ENCODE measurements around the gene CENPM. TPM values are rescaled to one million over a fixed set of nuclear protein-coding genes. Genes with fewer than 3 reads are reported as not detected.

CENPM gene
- total and polyA plus RNA-seq, 10 of the 15 experiments (the other 5 are each of a cell fraction or from before 2014, with no cell fraction given): 36.7 to 212 (median 74.7) TPM

GRCh38 chr22:41951898-41952474, 5.0 kb upstream of the CENPM start, which contains the start of gene SMIM45 (continued):
- TF ChIP-seq SREBF2 (IDR thresholded peaks at IDR 0.05; ENCODE audit: low read length) (no peak), BMI1 (IDR thresholded peaks at IDR 0.05; ENCODE audit: borderline replicate concordance) (peak; percentile 77; the same call in 1 of the 2 replicates), SRF (IDR thresholded peaks at IDR 0.05; ENCODE audit: low read depth in 2 of 2, low read length in 2 of 2) (0 out of 4 replicates have a peak, but pooled peaks of 1 of the 2 experiments have one; percentile 11), TCF12 (IDR thresholded peaks at IDR 0.05; ENCODE audit: low read depth, low read length) (0 out of 2 replicates have a peak, but pooled peaks have one; percentile 28), SP1 (IDR thresholded peaks at IDR 0.05; ENCODE audit: low read depth, low read length) (no peak), USF1 (IDR thresholded peaks at IDR 0.05; ENCODE audit: borderline replicate concordance, extremely low read length, insufficient read depth, low read depth, low read length) (no peak), SMAD1 (IDR thresholded peaks at IDR 0.05; ENCODE audit: low read depth, partially characterized antibody) (no peak), LARP7 (IDR thresholded peaks at IDR 0.05) (no peak), EZH2 (IDR thresholded peaks at IDR 0.05; ENCODE audit: borderline replicate concordance, control insufficient read depth, low read depth, low read length) (no peak), RAD51 (IDR thresholded peaks at IDR 0.05) (peak; percentile 41; the same call in 1 of the 2 replicates), ZSCAN29 (IDR thresholded peaks at IDR 0.05) (no peak), DPF2 (IDR thresholded peaks at IDR 0.05) (no peak), MTA3 (IDR thresholded peaks at IDR 0.05; ENCODE audit: borderline replicate concordance, low read length) (no peak), PML (IDR thresholded peaks at IDR 0.05; ENCODE audit: low read length) (no peak), MEF2B (IDR thresholded peaks at IDR 0.05; ENCODE audit: partially characterized antibody, poor library complexity, severe bottlenecking) (peak; percentile 87), SUZ12 (IDR thresholded peaks at IDR 0.05; ENCODE audit: unreplicated experiment) (no peak), IKZF1 (conservative IDR thresholded peaks at IDR 0.05) (no peak), ZBED1 (IDR thresholded peaks at IDR 0.05; ENCODE audit: borderline replicate concordance) (no peak), RBBP5 (conservative IDR thresholded peaks at IDR 0.05) (no peak), NRF1 (conservative IDR thresholded peaks at IDR 0.05; ENCODE audit: low read depth, low read length) (no peak), NR2F1 (conservative IDR thresholded peaks at IDR 0.05) (no peak), SREBF1 (IDR thresholded peaks at IDR 0.05; ENCODE audit: low read length) (no peak), CBX3 (IDR thresholded peaks at IDR 0.05; ENCODE audit: borderline replicate concordance, low read depth) (no peak), BCL11A (IDR thresholded peaks at IDR 0.05; ENCODE audit: low read depth, low read length) (no peak), MLLT1 (IDR thresholded peaks at IDR 0.05) (no peak), MEF2A (IDR thresholded peaks at IDR 0.05; ENCODE audit: insufficient read depth, low read depth, low read length) (no peak), BACH1 (IDR thresholded peaks at IDR 0.05; ENCODE audit: borderline replicate concordance) (no peak)
- TF ChIP-seq, protein P1, sequence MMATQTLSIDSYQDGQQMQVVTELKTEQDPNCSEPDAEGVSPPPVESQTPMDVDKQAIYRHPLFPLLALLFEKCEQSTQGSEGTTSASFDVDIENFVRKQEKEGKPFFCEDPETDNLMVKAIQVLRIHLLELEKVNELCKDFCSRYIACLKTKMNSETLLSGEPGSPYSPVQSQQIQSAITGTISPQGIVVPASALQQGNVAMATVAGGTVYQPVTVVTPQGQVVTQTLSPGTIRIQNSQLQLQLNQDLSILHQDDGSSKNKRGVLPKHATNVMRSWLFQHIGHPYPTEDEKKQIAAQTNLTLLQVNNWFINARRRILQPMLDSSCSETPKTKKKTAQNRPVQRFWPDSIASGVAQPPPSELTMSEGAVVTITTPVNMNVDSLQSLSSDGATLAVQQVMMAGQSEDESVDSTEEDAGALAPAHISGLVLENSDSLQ (IDR thresholded peaks at IDR 0.05): 0 out of 2 replicates have a peak, but pooled peaks have one; percentile 18
- TF ChIP-seq, protein P2, sequence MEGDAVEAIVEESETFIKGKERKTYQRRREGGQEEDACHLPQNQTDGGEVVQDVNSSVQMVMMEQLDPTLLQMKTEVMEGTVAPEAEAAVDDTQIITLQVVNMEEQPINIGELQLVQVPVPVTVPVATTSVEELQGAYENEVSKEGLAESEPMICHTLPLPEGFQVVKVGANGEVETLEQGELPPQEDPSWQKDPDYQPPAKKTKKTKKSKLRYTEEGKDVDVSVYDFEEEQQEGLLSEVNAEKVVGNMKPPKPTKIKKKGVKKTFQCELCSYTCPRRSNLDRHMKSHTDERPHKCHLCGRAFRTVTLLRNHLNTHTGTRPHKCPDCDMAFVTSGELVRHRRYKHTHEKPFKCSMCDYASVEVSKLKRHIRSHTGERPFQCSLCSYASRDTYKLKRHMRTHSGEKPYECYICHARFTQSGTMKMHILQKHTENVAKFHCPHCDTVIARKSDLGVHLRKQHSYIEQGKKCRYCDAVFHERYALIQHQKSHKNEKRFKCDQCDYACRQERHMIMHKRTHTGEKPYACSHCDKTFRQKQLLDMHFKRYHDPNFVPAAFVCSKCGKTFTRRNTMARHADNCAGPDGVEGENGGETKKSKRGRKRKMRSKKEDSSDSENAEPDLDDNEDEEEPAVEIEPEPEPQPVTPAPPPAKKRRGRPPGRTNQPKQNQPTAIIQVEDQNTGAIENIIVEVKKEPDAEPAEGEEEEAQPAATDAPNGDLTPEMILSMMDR (IDR thresholded peaks at IDR 0.05 in 2 of 3, conservative IDR thresholded peaks at IDR 0.05 in 1 of 3; ENCODE audit: control insufficient read depth in 2 of 3, extremely low read depth in 1 of 3, insufficient read depth in 1 of 3, low read depth in 3 of 3, low read length in 3 of 3): peak in 1 of 3 experiments; percentile 19; a peak in 2 of 6 replicates

All from GM12878 (cell line).